Measurements from ENCODE around the gene DNAL4. TPM values are rescaled to one million over a fixed set of nuclear protein-coding genes. Genes with fewer than 3 reads are reported as not detected.

The DNAL4 gene
- total RNA-seq, 3 donors from 2014 or later: 14.7 to 17.6 (median 16.1) TPM

GRCh38 chr22:38737302-38738060 lies 56.5 kb downstream of the DNAL4 start:
- H3K9me3 ChIP-seq: no peaks in the 10 kb centered on the region
- DNase-seq: peak in 2 of 3 donors; percentile 18 to 20
- H3K4me3 ChIP-seq: no peak overlapping the region
- peaks cover 6% of the 10 kb centered on the region for H3K4me1 ChIP-seq (ENCODE audit: low read depth)
- TF ChIP-seq CTCF (IDR thresholded peaks at IDR 0.05): no peak
- H3K36me3 ChIP-seq (ENCODE audit: low read depth): peaks cover 44% of the 10 kb centered on the region
- intact Hi-C loops (cut with DNase I, micrococcal nuclease): no loop called here
- ATAC-seq: no peak

GRCh38 chr22:38736257-38736570 lies 57.7 kb downstream of the DNAL4 start:
- intact Hi-C loops (cut with DNase I, micrococcal nuclease): no loop called here
- no peak for TF ChIP-seq CTCF (IDR thresholded peaks at IDR 0.05)
- H3K4me1 ChIP-seq (ENCODE audit: low read depth): peaks cover 6% of the 10 kb centered on the region
- H3K9me3 ChIP-seq: no peaks in the 10 kb centered on the region
- DNase-seq: no peak
- no peak overlapping the region for H3K4me3 ChIP-seq
- peaks cover 31% of the 10 kb centered on the region for H3K36me3 ChIP-seq (ENCODE audit: low read depth)
- no peak for ATAC-seq

GRCh38 chr22:38735465-38736256 lies 58.3 kb downstream of the DNAL4 start:
- Histone ChIP-seq H3K36me3 (ENCODE audit: low read depth) (peaks cover 28% of the 10 kb centered on the region), H3K4me3 (no peak overlapping the region), H3K9me3 (no peaks in the 10 kb centered on the region), H3K4me1 (ENCODE audit: low read depth) (peaks cover 6% of the 10 kb centered on the region)
- no peak for TF ChIP-seq CTCF (IDR thresholded peaks at IDR 0.05)
- DNase-seq (peak in 2 of 3 donors; percentile 29 to 54), ATAC-seq (peak; percentile 3)
- intact Hi-C loops (cut with DNase I, micrococcal nuclease): no loop called here

- peak in 2 of 3 donors; percentile 28 to 40 for DNase-seq
- ATAC-seq: no peak
- H3K4me1 ChIP-seq (ENCODE audit: low read depth): peaks cover 6% of the 10 kb centered on the region
- no peak for TF ChIP-seq CTCF (IDR thresholded peaks at IDR 0.05)
- H3K4me3 ChIP-seq: no peak overlapping the region
- H3K36me3 ChIP-seq (ENCODE audit: low read depth): peaks cover 22% of the 10 kb centered on the region
- no peaks in the 10 kb centered on the region for H3K9me3 ChIP-seq
- intact Hi-C loops (cut with DNase I, micrococcal nuclease): no loop called here
These were observed 58.8 kb downstream of the DNAL4 start for GRCh38 chr22:38735126-38735464.

- peak in 2 of 3 donors; percentile 21 to 42 for DNase-seq
- intact Hi-C loops (cut with DNase I, micrococcal nuclease): no loop called here
These were observed 59.4 kb downstream of the DNAL4 start for GRCh38 chr22:38734421-38735100.

More at GRCh38 chr22:38734421-38735100, 59.4 kb downstream of the DNAL4 start:
- no peak overlapping the region for H3K4me3 ChIP-seq
- no peaks in the 10 kb centered on the region for H3K9me3 ChIP-seq
- no peak for ATAC-seq
- H3K4me1 ChIP-seq (ENCODE audit: low read depth): peaks cover 6% of the 10 kb centered on the region
- no peak for TF ChIP-seq CTCF (IDR thresholded peaks at IDR 0.05)
- peaks cover 17% of the 10 kb centered on the region for H3K36me3 ChIP-seq (ENCODE audit: low read depth)
